ENCODE data around the gene EFHD1.
"Not testable (repeated sequence)": the region's sequence is repeated elsewhere in the genome, so short reads cannot be mapped to it uniquely, and the experiment has no call there.

The EFHD1 gene

GRCh38 chr2:232645061-232645460 lies 11.7 kb downstream of the EFHD1 start:
- in situ Hi-C loops (cut with HindIII; ENCODE audit: low sequenced_read_pairs) = no loop called here

- in situ Hi-C loops (cut with HindIII; ENCODE audit: low sequenced_read_pairs) = no loop called here
These were observed 13.3 kb downstream of the EFHD1 start for GRCh38 chr2:232646726-232647125.

GRCh38 chr2:232647261-232647660 lies 13.9 kb downstream of the EFHD1 start:
- in situ Hi-C loops (cut with HindIII; ENCODE audit: low sequenced_read_pairs) = no loop called here

GRCh38 chr2:232649033-232649432 lies 15.6 kb downstream of the EFHD1 start:
- in situ Hi-C loops (cut with HindIII; ENCODE audit: low sequenced_read_pairs) = no loop called here

GRCh38 chr2:232652505-232652851 lies 19.1 kb downstream of the EFHD1 start:
- in situ Hi-C loops (cut with HindIII; ENCODE audit: low sequenced_read_pairs) = no loop called here

- in situ Hi-C loops (cut with HindIII; ENCODE audit: low sequenced_read_pairs) = no loop called here
These were observed 20.0 kb downstream of the EFHD1 start for GRCh38 chr2:232653441-232653840.

GRCh38 chr2:232655392-232655791 lies 22.0 kb downstream of the EFHD1 start:
- in situ Hi-C loops (cut with HindIII; ENCODE audit: low sequenced_read_pairs) = no loop called here

- in situ Hi-C loops (cut with HindIII; ENCODE audit: low sequenced_read_pairs) = no loop called here
These were observed 24.9 kb downstream of the EFHD1 start for GRCh38 chr2:232658217-232658785.

- in situ Hi-C loops (cut with HindIII; ENCODE audit: low sequenced_read_pairs) = no loop called here
These were observed 26.0 kb downstream of the EFHD1 start for GRCh38 chr2:232659359-232659758.

- in situ Hi-C loops (cut with HindIII; ENCODE audit: low sequenced_read_pairs) = no loop called here
These were observed 29.3 kb downstream of the EFHD1 start for GRCh38 chr2:232662486-232663260.

GRCh38 chr2:232666051-232666805 lies 32.8 kb downstream of the EFHD1 start:
- in situ Hi-C loops (cut with HindIII; ENCODE audit: low sequenced_read_pairs) = no loop called here

GRCh38 chr2:232667989-232668583 lies 34.7 kb downstream of the EFHD1 start:
- in situ Hi-C loops (cut with HindIII; ENCODE audit: low sequenced_read_pairs) = no loop called here

GRCh38 chr2:232668805-232669444 lies 35.5 kb downstream of the EFHD1 start:
- in situ Hi-C loops (cut with HindIII; ENCODE audit: low sequenced_read_pairs) = no loop called here

- in situ Hi-C loops (cut with HindIII; ENCODE audit: low sequenced_read_pairs) = no loop called here
These were observed 39.2 kb downstream of the EFHD1 start for GRCh38 chr2:232672588-232672987.

GRCh38 chr2:232674491-232674890 lies 41.1 kb downstream of the EFHD1 start:
- in situ Hi-C loops (cut with HindIII; ENCODE audit: low sequenced_read_pairs) = no loop called here

GRCh38 chr2:232675381-232675780 lies 42.0 kb downstream of the EFHD1 start:
- in situ Hi-C loops (cut with HindIII; ENCODE audit: low sequenced_read_pairs) = no loop called here

- in situ Hi-C loops (cut with HindIII; ENCODE audit: low sequenced_read_pairs) = no loop called here
These were observed 46.6 kb downstream of the EFHD1 start for GRCh38 chr2:232680006-232680405.

- in situ Hi-C loops (cut with HindIII; ENCODE audit: low sequenced_read_pairs) = no loop called here
These were observed 48.1 kb downstream of the EFHD1 start for GRCh38 chr2:232681527-232681926.

GRCh38 chr2:232683368-232683767 lies 50.0 kb downstream of the EFHD1 start:
- in situ Hi-C loops (cut with HindIII; ENCODE audit: low sequenced_read_pairs) = no loop called here

- in situ Hi-C loops (cut with HindIII; ENCODE audit: low sequenced_read_pairs) = not testable (repeated sequence)
These were observed 52.0 kb downstream of the EFHD1 start for GRCh38 chr2:232685391-232685790.

All from DLD1 (cell line).